Body of pancreas (tissue), 4 donors: ENCODE data around the gene CCDC85A.

Experiments used
- POLR2A ChIP-seq, 3 donors: fragments of 450-650 bp; IDR thresholded peaks; one replicate each; pipeline ENCODE4 v1.6.1; 2016; ENCODE audit warnings: antibody characterized with exemption in 3 of 3, mild to moderate bottlenecking in 2 of 3
- TF ChIP-seq, protein P1 (sequence below), 7 experiments: fragments of 450-650 bp in 4 of 7; fragments of 200-600 bp in 3 of 7; sonication (generic) in 3 of 7; IDR thresholded peaks; one replicate each; pipeline ENCODE4 v1.5.1; 2016 to 2019; ENCODE audit warnings: antibody characterized with exemption in 7 of 7

DNA sequence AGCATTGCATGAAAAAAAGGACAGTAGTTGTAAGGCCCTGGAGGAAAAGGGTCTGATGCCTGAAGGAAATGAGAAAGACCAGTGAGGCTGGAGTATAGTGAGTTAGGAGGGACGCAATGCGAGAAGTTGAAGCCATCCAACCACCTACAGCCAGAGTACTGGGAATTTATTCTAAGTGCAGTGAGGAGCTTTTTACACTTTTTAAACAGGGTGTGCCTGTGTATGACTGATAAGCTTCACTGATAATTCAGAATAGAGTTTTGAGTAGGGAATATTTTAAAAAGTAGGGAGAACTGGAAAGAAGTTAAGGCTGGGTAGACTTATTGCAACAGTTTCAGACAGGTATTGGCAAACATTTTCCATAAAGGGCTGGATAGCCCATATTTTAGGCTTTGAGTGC, 35.9 kb upstream of the CCDC85A start:
- TF ChIP-seq, protein P1, sequence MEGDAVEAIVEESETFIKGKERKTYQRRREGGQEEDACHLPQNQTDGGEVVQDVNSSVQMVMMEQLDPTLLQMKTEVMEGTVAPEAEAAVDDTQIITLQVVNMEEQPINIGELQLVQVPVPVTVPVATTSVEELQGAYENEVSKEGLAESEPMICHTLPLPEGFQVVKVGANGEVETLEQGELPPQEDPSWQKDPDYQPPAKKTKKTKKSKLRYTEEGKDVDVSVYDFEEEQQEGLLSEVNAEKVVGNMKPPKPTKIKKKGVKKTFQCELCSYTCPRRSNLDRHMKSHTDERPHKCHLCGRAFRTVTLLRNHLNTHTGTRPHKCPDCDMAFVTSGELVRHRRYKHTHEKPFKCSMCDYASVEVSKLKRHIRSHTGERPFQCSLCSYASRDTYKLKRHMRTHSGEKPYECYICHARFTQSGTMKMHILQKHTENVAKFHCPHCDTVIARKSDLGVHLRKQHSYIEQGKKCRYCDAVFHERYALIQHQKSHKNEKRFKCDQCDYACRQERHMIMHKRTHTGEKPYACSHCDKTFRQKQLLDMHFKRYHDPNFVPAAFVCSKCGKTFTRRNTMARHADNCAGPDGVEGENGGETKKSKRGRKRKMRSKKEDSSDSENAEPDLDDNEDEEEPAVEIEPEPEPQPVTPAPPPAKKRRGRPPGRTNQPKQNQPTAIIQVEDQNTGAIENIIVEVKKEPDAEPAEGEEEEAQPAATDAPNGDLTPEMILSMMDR (IDR thresholded peaks at IDR 0.05): no peak
- no peak for TF ChIP-seq POLR2A (IDR thresholded peaks at IDR 0.05)
